HCT116 (cell line): ENCODE data around the gene SLC12A3.

Experiments used
- CTCF ChIP-seq, 3 experiments: fragments of 200-600 bp in 1 of 3; sonication (generic) in 1 of 3; IDR thresholded peaks in 2 of 3; conservative IDR thresholded peaks in 1 of 3; 2 replicates each; pipeline ENCODE4 v1.5.1; 2012 to 2017; ENCODE audit warnings: low read depth in 2 of 3, low read length in 2 of 3, antibody characterized with exemption in 1 of 3, borderline replicate concordance in 1 of 3, control low read depth in 1 of 3, mild to moderate bottlenecking in 1 of 3, mixed read lengths in 1 of 3, mixed run types in 1 of 3, moderate library complexity in 1 of 3; ENCODE audit not compliant: insufficient read depth in 1 of 3
- EGR1 ChIP-seq: IDR thresholded peaks from 2 replicates; pipeline ENCODE4 v1.6.1; 2012; ENCODE audit warnings: low read depth
- EZH2 ChIP-seq: fragments of 200-600 bp; sonication (generic); IDR thresholded peaks from 2 replicates; pipeline ENCODE4 v1.6.1; 2017; ENCODE audit warnings: antibody characterized with exemption, mixed run types
- EZH2phosphoT487 ChIP-seq: fragments of 200-600 bp; IDR thresholded peaks from 2 replicates; pipeline ENCODE4 v1.6.1; 2018; ENCODE audit warnings: antibody characterized with exemption, borderline replicate concordance
- MAX ChIP-seq: IDR thresholded peaks from 2 replicates; pipeline ENCODE4 v1.6.1; 2012
- POLR2A ChIP-seq: IDR thresholded peaks from 2 replicates; pipeline ENCODE4 v1.7.0; 2011; ENCODE audit warnings: borderline replicate concordance; ENCODE audit not compliant: insufficient read depth, insufficient read length; ENCODE audit errors: extremely low read depth
- POLR2AphosphoS5 ChIP-seq: IDR thresholded peaks from 2 replicates; pipeline ENCODE4 v1.6.1; 2011; ENCODE audit warnings: mild to moderate bottlenecking, low read depth, low read length, moderate library complexity
- RAD21 ChIP-seq: IDR thresholded peaks from 2 replicates; pipeline ENCODE4 v1.6.1; 2012; ENCODE audit warnings: low read depth, mild to moderate bottlenecking
- REST ChIP-seq: IDR thresholded peaks from 2 replicates; pipeline ENCODE4 v1.6.1; 2012; ENCODE audit warnings: low read depth
- SP1 ChIP-seq: IDR thresholded peaks from 2 replicates; pipeline ENCODE4 v1.6.1; 2012; ENCODE audit warnings: low read depth
- TCF7L2 ChIP-seq: IDR thresholded peaks from 2 replicates; pipeline ENCODE4 v1.7.0; 2011; ENCODE audit warnings: borderline replicate concordance, inconsistent platforms; ENCODE audit not compliant: insufficient read depth, insufficient read length; ENCODE audit errors: extremely low read depth
- ZBTB33 ChIP-seq: IDR thresholded peaks from 2 replicates; pipeline ENCODE4 v1.6.1; 2011; ENCODE audit warnings: mild to moderate bottlenecking, low read length, moderate library complexity; ENCODE audit not compliant: insufficient replicate concordance; ENCODE audit errors: extremely low read depth

GRCh38 chr16:56872863-56873391 is 7.9 kb downstream of the SLC12A3 start:
- TF ChIP-seq POLR2AphosphoS5 = no peak
- TF ChIP-seq TCF7L2 = no peak
- TF ChIP-seq CTCF (IDR thresholded peaks at IDR 0.05 in 2 of 3, conservative IDR thresholded peaks at IDR 0.05 in 1 of 3; ENCODE audit: borderline replicate concordance in 1 of 3, insufficient read depth in 1 of 3, low read depth in 2 of 3, low read length in 2 of 3) = no peak
- no peak for TF ChIP-seq MAX
- TF ChIP-seq EZH2 = no peak
- no peak for TF ChIP-seq SP1
- TF ChIP-seq EGR1 = no peak
- TF ChIP-seq POLR2A = no peak
- TF ChIP-seq RAD21 = no peak
- TF ChIP-seq ZBTB33 = no peak
- TF ChIP-seq REST = no peak
- no peak for TF ChIP-seq EZH2phosphoT487
